Pancreas (tissue), 10 donors: ENCODE measurements around the gene GPR142. TPM values are rescaled to one million over a fixed set of nuclear protein-coding genes. Genes with fewer than 3 reads are reported as not detected.
A peak's percentile ranks its signal among the peaks of the same experiment; 100 is the strongest.

Experiments used
- ATAC-seq, 4 donors: fragments of 200-7000 bp; cut with Tn5 transposase; one replicate each; pipeline versions ENCODE4 v1.8.0 to v1.9.1; 2020; ENCODE audit warnings: mild to moderate bottlenecking in 4 of 4, moderate library complexity in 4 of 4
- DNase-seq, 6 donors: peaks; one replicate each; pipeline ENCODE4 v3.0.0-alpha.2; 2020
- FAIRE-seq: peaks from 2 replicates; lab custom pipeline; 2012; peaks lifted over from hg19 to GRCh38; lab: Jason Lieb, UNC
- H3K27ac ChIP-seq, 4 donors: fragments of 200-600 bp; sonication (generic); 1 replicate in 3 of 4; 2 replicates in 1 of 4; pipeline versions ENCODE4 v1.5.0 to v1.8.0; 2020
- H3K27me3 ChIP-seq, 4 donors: fragments of 200-600 bp; one replicate each; pipeline ENCODE4 v1.8.0; 2021
- H3K36me3 ChIP-seq, 3 donors: fragments of 200-600 bp; sonication (generic) in 1 of 3; one replicate each; pipeline versions ENCODE4 v1.5.0 to v1.8.0; 2020 to 2021
- H3K4me1 ChIP-seq, 3 donors: fragments of 200-600 bp; one replicate each; pipeline ENCODE4 v1.8.0; 2021
- H3K4me3 ChIP-seq, 4 donors: fragments of 200-600 bp; sonication (generic) in 2 of 4; one replicate each; pipeline versions ENCODE4 v1.5.0 to v1.8.0; 2020 to 2021
- H3K9me3 ChIP-seq, 4 donors: fragments of 200-600 bp; one replicate each; pipeline ENCODE4 v1.8.0; 2021
- CTCF ChIP-seq, 4 donors: fragments of 200-600 bp; sonication (generic) in 3 of 4; IDR thresholded peaks; one replicate each; pipeline versions ENCODE4 v1.5.0 to v1.8.0; 2021; ENCODE audit warnings: antibody characterized with exemption in 4 of 4
- WGBS, 2 donors: extraction: QIAGEN DNeasy Blood & Tissue Kit; methylation state at CpG; one replicate each; pipeline ENCODE4 v1.1.7; 2013; 5-methylcytosine and 5-hydroxymethylcytosine counted together
- intact Hi-C, 3 donors: fragments of 100-400 bp; cut with DNase I; formaldehyde crosslinking; loops; one replicate each; pipeline versions ENCODE4 v1.11.1 to v1.14.2; 2022
- polyA plus RNA-seq, 2 donors: library from polyadenylated mRNA; stranded (reverse); fragments of 200-250 nt; gene quantifications; one replicate each; pipeline ENCODE4 v1.2.3, GENCODE V29; 2013
- total RNA-seq, 6 donors: library from RNA; stranded (reverse); fragmentation: NEBNext Ultra II Directional in 4 of 6; extraction: Animal tissue kit (Norgen Biotek cat#: 25700) in 4 of 6; gene quantifications; one replicate each; pipeline versions ENCODE4 v1.2.1 to v1.2.4, GENCODE V29; 2021 to 2023
- donor health status: healthy with polysubstance abuse.
- donor health status: DM: no; HTN: no; CAD: no; lungs with moderate emphysema.
- donor health status: DM: no; HTN: no; CAD: no.
- donor health status: control.
- donor health status: control.
- donor health status: Bipolar disorder and iron deficiency.
- donor health status: DM: yes; HTN: yes; CAD: no.
- donor health status: DM: no; HTN: no; CAD: no.
- donor health status: DM: no; HTN: no; CAD: no.
- donor health status: DM: yes; HTN: yes; CAD: no.

The GPR142 gene
- total and polyA plus RNA-seq, 8 donors, result 0.22 to 2.8 (median 0.56) TPM

GRCh38 chr17:74362810-74363498 lies 4.4 kb upstream of the GPR142 start:
- H3K27me3 ChIP-seq, result peaks cover 0 to 10% (median 0%) of the 10 kb centered on the region in 4 donors
- no peaks in the 10 kb centered on the region for H3K4me1 ChIP-seq
- peak in 1 of 6 donors; percentile 60 for DNase-seq
- no peak for TF ChIP-seq CTCF (IDR thresholded peaks at IDR 0.05)
- no peak overlapping the region for H3K4me3 ChIP-seq
- no peaks in the 10 kb centered on the region for H3K9me3 ChIP-seq
- FAIRE-seq, result no peak
- 28% methylated on average over 13 to 14 of the region's 14 CpGs for WGBS, 2 donors
- no peaks in the 10 kb centered on the region for H3K36me3 ChIP-seq
- peak in 1 of 4 donors; percentile 15 for ATAC-seq
- no peak overlapping the region for H3K27ac ChIP-seq
- intact Hi-C loops, result loop anchor here in 1 of 3 donors (5.0 kb wide), 1 partner anchor 51 kb away; no protein-coding TSS in a partner anchor

GRCh38 chr17:74368341-74369081 lies 1.2 kb downstream of the GPR142 start:
- no peak overlapping the region for H3K4me3 ChIP-seq

GRCh38 chr17:74369221-74369620 lies 1.9 kb downstream of the GPR142 start:
- ATAC-seq, result peak in 3 of 4 donors; percentile 26 to 62 (median 61)
- intact Hi-C loops, result no loop called here
- no peak for DNase-seq

More at GRCh38 chr17:74368341-74369081, 1.2 kb downstream of the GPR142 start:
- no peak overlapping the region for H3K27ac ChIP-seq
- no peaks in the 10 kb centered on the region for H3K36me3 ChIP-seq
- H3K4me1 ChIP-seq, result peaks cover 0 to 5% (median 0%) of the 10 kb centered on the region in 3 donors
- no peaks in the 10 kb centered on the region for H3K27me3 ChIP-seq
- peak; percentile 81 to 95 (median 89) for ATAC-seq
- DNase-seq, result peak; percentile 56 to 88 (median 72)
- no peak for FAIRE-seq
- peak; percentile 89 to 94 (median 90) for TF ChIP-seq CTCF (IDR thresholded peaks at IDR 0.05)
- 15 to 18% methylated on average over 14 of the region's 14 CpGs for WGBS, 2 donors
- intact Hi-C loops, result no loop called here
- H3K9me3 ChIP-seq, result no peaks in the 10 kb centered on the region

GRCh38 chr17:74369665-74370490 lies 2.6 kb downstream of the GPR142 start:
- no peak for TF ChIP-seq CTCF (IDR thresholded peaks at IDR 0.05)
- DNase-seq (no peak), ATAC-seq (no peak), FAIRE-seq (no peak)
- H3K4me3 ChIP-seq, result no peak overlapping the region
- H3K27ac ChIP-seq, result no peak overlapping the region
- WGBS, 2 donors, result 74 to 88% methylated on average over 15 to 17 of the region's 17 CpGs
- H3K9me3 ChIP-seq, result no peaks in the 10 kb centered on the region
- intact Hi-C loops, result no loop called here
- H3K27me3 ChIP-seq, result no peaks in the 10 kb centered on the region
- H3K4me1 ChIP-seq, result peaks cover 0 to 8% (median 3%) of the 10 kb centered on the region in 3 donors
- H3K36me3 ChIP-seq, result no peaks in the 10 kb centered on the region

More at GRCh38 chr17:74369221-74369620, 1.9 kb downstream of the GPR142 start:
- Histone ChIP-seq H3K27me3 (no peaks in the 10 kb centered on the region), H3K9me3 (no peaks in the 10 kb centered on the region), H3K4me3 (no peak overlapping the region), H3K27ac (no peak overlapping the region), H3K36me3 (no peaks in the 10 kb centered on the region), H3K4me1 (peaks cover 0 to 8% (median 3%) of the 10 kb centered on the region in 3 donors)
- TF ChIP-seq CTCF (IDR thresholded peaks at IDR 0.05), result no peak
- 52 to 66% methylated on average over 10 of the region's 10 CpGs for WGBS, 2 donors
- FAIRE-seq, result no peak
